Measurements from ENCODE around the gene DDB1. TPM values are rescaled to one million over a fixed set of nuclear protein-coding genes. Genes with fewer than 3 reads are reported as not detected.

Gene DDB1
- total RNA-seq, 2 donors from 2014 or later: 122 to 144 TPM

DNA sequence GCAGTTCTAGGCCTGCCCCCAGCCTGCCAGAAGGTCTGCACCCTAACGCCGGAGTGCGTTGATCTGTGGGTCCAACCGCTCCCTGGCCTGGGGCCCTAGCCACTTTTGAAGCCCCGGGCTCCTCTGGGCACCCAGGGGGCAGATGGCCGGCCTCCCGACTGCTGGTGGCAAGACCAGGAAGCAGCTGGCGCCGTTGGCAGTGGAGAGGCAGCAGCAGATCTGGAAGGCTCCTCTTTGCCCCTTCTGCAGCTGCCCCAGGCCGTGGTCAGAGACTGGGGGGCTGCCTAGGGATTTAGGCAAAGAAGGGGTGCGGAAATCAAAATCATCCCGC is 37.3 kb downstream of the DDB1 start:
- Histone ChIP-seq H3K4me3 (peak overlapping the region; percentile 82), H3K36me3 (peaks cover 18% of the 10 kb centered on the region), H3K27me3 (replicated peaks; ENCODE audit: insufficient read depth) (no peaks in the 10 kb centered on the region), H3K4me1 (ENCODE audit: control insufficient read depth in 1 of 2, low read depth in 2 of 2) (peaks cover 31 to 47% of the 10 kb centered on the region in 2 donors), H3K27ac (no peak overlapping the region), H3K9me3 (no peaks in the 10 kb centered on the region)
- TF ChIP-seq, protein P1, sequence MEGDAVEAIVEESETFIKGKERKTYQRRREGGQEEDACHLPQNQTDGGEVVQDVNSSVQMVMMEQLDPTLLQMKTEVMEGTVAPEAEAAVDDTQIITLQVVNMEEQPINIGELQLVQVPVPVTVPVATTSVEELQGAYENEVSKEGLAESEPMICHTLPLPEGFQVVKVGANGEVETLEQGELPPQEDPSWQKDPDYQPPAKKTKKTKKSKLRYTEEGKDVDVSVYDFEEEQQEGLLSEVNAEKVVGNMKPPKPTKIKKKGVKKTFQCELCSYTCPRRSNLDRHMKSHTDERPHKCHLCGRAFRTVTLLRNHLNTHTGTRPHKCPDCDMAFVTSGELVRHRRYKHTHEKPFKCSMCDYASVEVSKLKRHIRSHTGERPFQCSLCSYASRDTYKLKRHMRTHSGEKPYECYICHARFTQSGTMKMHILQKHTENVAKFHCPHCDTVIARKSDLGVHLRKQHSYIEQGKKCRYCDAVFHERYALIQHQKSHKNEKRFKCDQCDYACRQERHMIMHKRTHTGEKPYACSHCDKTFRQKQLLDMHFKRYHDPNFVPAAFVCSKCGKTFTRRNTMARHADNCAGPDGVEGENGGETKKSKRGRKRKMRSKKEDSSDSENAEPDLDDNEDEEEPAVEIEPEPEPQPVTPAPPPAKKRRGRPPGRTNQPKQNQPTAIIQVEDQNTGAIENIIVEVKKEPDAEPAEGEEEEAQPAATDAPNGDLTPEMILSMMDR (IDR thresholded peaks at IDR 0.05): no peak
- DNase-seq (ENCODE audit: low spot score) (no peak), ATAC-seq (ENCODE audit: insufficient number of reproducible peaks, low FRiP score, low read depth) (no peak)

DNA sequence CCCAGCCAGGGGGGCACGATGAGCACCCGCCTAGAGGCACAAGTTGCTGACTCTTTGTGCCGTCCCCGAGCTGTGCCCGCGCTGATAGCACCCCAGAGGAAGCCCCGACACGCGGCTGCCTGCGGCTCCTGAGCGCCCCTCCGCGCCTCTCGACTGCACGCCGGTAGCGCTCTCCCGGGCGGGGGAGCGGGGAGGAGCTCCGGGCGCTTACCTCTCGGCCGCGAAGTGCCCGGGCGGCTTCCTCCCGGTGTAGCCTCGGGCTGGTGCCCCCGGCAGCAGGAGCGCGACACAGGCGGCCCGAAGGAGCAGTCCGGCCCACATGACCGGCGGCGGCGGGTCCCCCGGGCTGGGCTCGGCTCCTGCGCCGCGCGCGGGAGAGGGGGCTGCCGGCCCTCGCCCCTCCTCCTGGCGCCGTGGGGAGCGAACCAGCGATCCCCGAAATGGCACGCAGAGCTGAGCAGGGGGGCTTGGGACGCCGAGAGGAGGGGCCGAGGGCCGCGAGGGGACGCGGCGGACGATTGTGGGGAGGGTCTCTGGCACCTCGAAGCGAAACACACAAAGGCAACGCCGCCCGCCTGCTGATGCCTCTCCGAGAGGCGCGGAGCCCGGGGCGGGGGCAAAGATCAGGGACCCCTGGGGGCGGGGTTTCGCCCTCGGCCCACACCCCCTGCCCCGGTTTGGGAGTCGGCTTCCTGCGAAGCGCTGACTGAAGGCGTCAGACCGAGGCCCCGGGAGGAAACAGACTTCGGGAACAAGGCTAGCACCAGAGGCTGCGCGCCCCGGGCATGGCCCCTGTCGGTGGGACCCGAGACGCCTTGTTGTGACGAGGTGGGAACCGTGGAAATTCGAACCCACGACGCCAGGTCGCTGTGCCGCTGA is 37.9 kb downstream of the DDB1 start, which contains the start of gene VWCE:
Gene VWCE, minus strand, starts transcription at position 600 of the 879 bp plus-strand sequence. Its CDS starts 279 bp downstream, at position 321.
- H3K27ac ChIP-seq: no peak within 1 kb of the TSS
- H3K4me3 ChIP-seq: peak within 1 kb of the TSS; percentile 82
- peaks cover 31 to 47% of the 10 kb centered on the region in 2 donors for H3K4me1 ChIP-seq (ENCODE audit: control insufficient read depth in 1 of 2, low read depth in 2 of 2)
- H3K36me3 ChIP-seq: peaks cover 12% of the 10 kb centered on the region
- DNase-seq (ENCODE audit: low spot score) (no peak), ATAC-seq (ENCODE audit: insufficient number of reproducible peaks, low FRiP score, low read depth) (no peak)
- TF ChIP-seq, protein P1 (IDR thresholded peaks at IDR 0.05): no peak
- no peaks in the 10 kb centered on the region for H3K9me3 ChIP-seq
- no peaks in the 10 kb centered on the region for H3K27me3 ChIP-seq (replicated peaks; ENCODE audit: insufficient read depth)

DNA sequence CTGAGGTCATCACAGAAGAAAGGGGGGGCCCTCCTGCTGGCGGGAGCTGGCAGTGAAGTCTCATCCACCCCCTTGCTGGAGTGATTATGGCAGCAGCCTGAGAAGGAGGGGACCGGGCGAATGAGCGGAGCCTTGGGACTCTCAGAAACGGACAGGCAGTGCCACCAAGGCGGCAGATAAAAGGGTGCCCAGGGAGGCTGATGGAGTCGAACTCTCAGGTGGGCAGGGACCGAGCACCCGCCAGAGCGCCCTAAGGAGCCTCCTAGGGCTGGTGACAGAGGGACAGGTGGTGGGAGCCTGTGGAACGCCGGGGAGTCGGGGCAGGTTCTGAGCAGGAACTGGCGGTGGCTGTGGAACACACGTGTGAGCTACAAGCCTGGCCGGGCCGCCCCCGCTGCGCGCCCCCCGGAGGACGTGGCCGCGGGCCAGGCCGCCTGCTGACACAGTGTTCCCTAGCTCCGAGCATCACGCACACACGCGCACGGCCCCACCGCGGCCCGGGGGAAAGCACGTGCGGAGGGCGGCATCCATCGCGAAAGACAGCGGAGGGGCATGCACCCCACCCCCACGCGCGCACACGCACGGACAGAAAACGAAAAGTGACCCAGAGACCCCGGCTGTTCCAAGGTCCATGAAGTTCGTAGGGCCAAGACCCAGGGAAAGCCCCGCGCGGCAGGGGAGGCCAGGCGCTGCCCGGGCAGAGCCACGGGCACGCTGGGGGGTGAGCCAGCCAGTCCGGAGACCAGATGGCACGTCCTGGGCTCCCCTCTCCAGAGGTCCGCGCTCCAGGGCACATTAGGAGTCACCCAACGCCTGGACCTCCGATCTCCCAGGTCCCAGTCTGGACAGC is 38.8 kb downstream of the DDB1 start:
- peaks cover 3% of the 10 kb centered on the region for H3K36me3 ChIP-seq
- TF ChIP-seq, protein P1 (IDR thresholded peaks at IDR 0.05): no peak
- ATAC-seq (ENCODE audit: insufficient number of reproducible peaks, low FRiP score, low read depth): no peak
- no peaks in the 10 kb centered on the region for H3K27me3 ChIP-seq (replicated peaks; ENCODE audit: insufficient read depth)
- H3K4me1 ChIP-seq (ENCODE audit: control insufficient read depth in 1 of 2, low read depth in 2 of 2): peaks cover 31 to 47% of the 10 kb centered on the region in 2 donors
- H3K9me3 ChIP-seq: no peaks in the 10 kb centered on the region
- H3K27ac ChIP-seq: no peak overlapping the region
- peak; percentile 23 for DNase-seq (ENCODE audit: low spot score)
- H3K4me3 ChIP-seq: peak overlapping the region; percentile 82

DNA sequence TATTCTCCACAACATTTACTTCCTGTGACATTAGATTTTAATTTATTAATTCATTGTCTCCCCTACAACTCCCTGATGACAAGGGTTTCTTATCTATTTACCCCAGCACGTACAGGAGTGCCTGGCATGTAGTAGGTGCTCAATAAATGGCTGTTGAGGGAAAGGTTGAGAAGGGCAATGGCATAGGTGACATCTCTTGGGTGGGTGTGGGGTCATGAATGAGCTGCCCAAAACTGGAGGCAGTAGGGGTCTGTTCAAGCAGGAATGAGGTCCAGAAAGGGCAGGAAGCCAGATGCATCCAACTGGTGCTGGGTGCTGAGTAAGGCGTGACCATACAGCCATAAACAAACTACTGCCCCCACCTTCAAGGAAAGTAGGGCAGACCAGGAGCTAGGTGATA is 40.5 kb downstream of the DDB1 start:
- H3K4me1 ChIP-seq (ENCODE audit: control insufficient read depth in 1 of 2, low read depth in 2 of 2): peaks cover 21 to 32% of the 10 kb centered on the region in 2 donors
- no peaks in the 10 kb centered on the region for H3K9me3 ChIP-seq
- H3K36me3 ChIP-seq: no peaks in the 10 kb centered on the region
- ATAC-seq (ENCODE audit: insufficient number of reproducible peaks, low FRiP score, low read depth) (no peak), DNase-seq (ENCODE audit: low spot score) (no peak)
- H3K27ac ChIP-seq: no peak overlapping the region
- no peak overlapping the region for H3K4me3 ChIP-seq
- H3K27me3 ChIP-seq (replicated peaks; ENCODE audit: insufficient read depth): no peaks in the 10 kb centered on the region
- TF ChIP-seq, protein P1 (IDR thresholded peaks at IDR 0.05): no peak

Measured in thoracic aorta (tissue), 2 donors.